Liver (tissue), 9 donors: ENCODE results near the gene RALGAPA2. TPM values are rescaled to one million over a fixed set of nuclear protein-coding genes. Genes with fewer than 3 reads are reported as not detected.

ENCODE experiments used
- DNase-seq: peaks from one replicate; pipeline ENCODE4 v3.0.0-alpha.2; 2017; ENCODE audit warnings: low spot score
- H3K27ac ChIP-seq, 2 donors: one replicate each; pipeline ENCODE4 v1.7.0; 2013; ENCODE audit warnings: inconsistent platforms in 2 of 2, low read length in 2 of 2, control low read depth in 1 of 2, low read depth in 1 of 2, mild to moderate bottlenecking in 1 of 2
- H3K27me3 ChIP-seq, 4 donors: one replicate each; pipeline versions ENCODE4 v1.6.1 to v1.7.0; 2013; ENCODE audit warnings: low read length in 3 of 4, inconsistent platforms in 1 of 4, mild to moderate bottlenecking in 1 of 4, moderate library complexity in 1 of 4; ENCODE audit not compliant: control insufficient read depth in 4 of 4, insufficient read depth in 4 of 4
- H3K36me3 ChIP-seq, 4 donors: one replicate each; pipeline versions ENCODE4 v1.6.1 to v1.7.0; 2013; ENCODE audit warnings: low read length in 3 of 4, mild to moderate bottlenecking in 3 of 4, low read depth in 1 of 4, moderate library complexity in 1 of 4; ENCODE audit not compliant: control insufficient read depth in 4 of 4, insufficient read depth in 3 of 4
- H3K4me1 ChIP-seq, 4 donors: one replicate each; pipeline versions ENCODE4 v1.6.1 to v1.7.0; 2013; ENCODE audit warnings: low read length in 3 of 4, mild to moderate bottlenecking in 3 of 4, moderate library complexity in 1 of 4; ENCODE audit not compliant: control insufficient read depth in 4 of 4, insufficient read depth in 4 of 4
- H3K4me3 ChIP-seq, 3 donors: one replicate each; pipeline versions ENCODE4 v1.6.1 to v1.7.0; 2013; ENCODE audit warnings: low read length in 3 of 3, control low read depth in 1 of 3, low read depth in 1 of 3, mild to moderate bottlenecking in 1 of 3
- H3K9ac ChIP-seq, 2 donors: one replicate each; pipeline ENCODE4 v1.7.0; 2013; ENCODE audit warnings: low read length in 2 of 2, mild to moderate bottlenecking in 2 of 2, moderate library complexity in 2 of 2, control low read depth in 1 of 2, low read depth in 1 of 2
- H3K9me3 ChIP-seq, 4 donors: one replicate each; pipeline versions ENCODE4 v1.6.1 to v1.7.0; 2013; ENCODE audit warnings: low read length in 3 of 4; ENCODE audit not compliant: control insufficient read depth in 4 of 4
- ATF3 ChIP-seq: IDR thresholded peaks from 2 replicates; pipeline ENCODE4 v1.6.1; 2016; ENCODE audit warnings: antibody characterized with exemption
- EGR1 ChIP-seq, 2 donors: IDR thresholded peaks; 2 replicates each; pipeline ENCODE4 v1.6.1; 2016 to 2018; ENCODE audit warnings: antibody characterized with exemption in 2 of 2, low read depth in 2 of 2
- FOXA1 ChIP-seq: IDR thresholded peaks from 2 replicates; pipeline ENCODE4 v1.6.1; 2016; ENCODE audit warnings: antibody characterized with exemption
- FOXA2 ChIP-seq: IDR thresholded peaks from 2 replicates; pipeline ENCODE4 v1.6.1; 2016; ENCODE audit warnings: antibody characterized with exemption
- GABPA ChIP-seq, 2 donors: IDR thresholded peaks in 1 of 2; conservative IDR thresholded peaks in 1 of 2; 2 replicates each; pipeline ENCODE4 v1.6.1; 2016; ENCODE audit warnings: antibody characterized with exemption in 2 of 2, mild to moderate bottlenecking in 1 of 2, moderate library complexity in 1 of 2
- HNF4A ChIP-seq, 2 donors: conservative IDR thresholded peaks; 2 replicates each; pipeline ENCODE4 v1.6.1; 2016; ENCODE audit warnings: antibody characterized with exemption in 2 of 2, mild to moderate bottlenecking in 2 of 2
- HNF4G ChIP-seq: IDR thresholded peaks from 2 replicates; pipeline ENCODE4 v1.6.1; 2016; ENCODE audit warnings: antibody characterized with exemption
- JUND ChIP-seq, 2 donors: IDR thresholded peaks; 2 replicates each; pipeline ENCODE4 v1.6.1; 2016; ENCODE audit warnings: antibody characterized with exemption in 2 of 2
- MAX ChIP-seq: IDR thresholded peaks from 2 replicates; pipeline ENCODE4 v1.6.1; 2016; ENCODE audit warnings: antibody characterized with exemption
- NR2F2 ChIP-seq: IDR thresholded peaks from 2 replicates; pipeline ENCODE4 v1.6.1; 2016; ENCODE audit warnings: antibody characterized with exemption
- RAD21 ChIP-seq, 2 donors: IDR thresholded peaks; 2 replicates each; pipeline ENCODE4 v1.6.1; 2016; ENCODE audit warnings: antibody characterized with exemption in 2 of 2, mild to moderate bottlenecking in 2 of 2
- REST ChIP-seq: IDR thresholded peaks from 2 replicates; pipeline ENCODE4 v1.6.1; 2016; ENCODE audit warnings: antibody characterized with exemption, mild to moderate bottlenecking
- RXRA ChIP-seq, 2 donors: IDR thresholded peaks; 2 replicates each; pipeline ENCODE4 v1.6.1; 2017 to 2018; ENCODE audit warnings: antibody characterized with exemption in 2 of 2, mild to moderate bottlenecking in 1 of 2
- SP1 ChIP-seq: IDR thresholded peaks from 2 replicates; pipeline ENCODE4 v1.6.1; 2018; ENCODE audit warnings: antibody characterized with exemption, mild to moderate bottlenecking
- TAF1 ChIP-seq: conservative IDR thresholded peaks from 2 replicates; pipeline ENCODE4 v1.6.1; 2016; ENCODE audit warnings: antibody characterized with exemption, mild to moderate bottlenecking
- YY1 ChIP-seq: IDR thresholded peaks from 2 replicates; pipeline ENCODE4 v1.6.1; 2016; ENCODE audit warnings: antibody characterized with exemption, mild to moderate bottlenecking
- ZBTB33 ChIP-seq: IDR thresholded peaks from 2 replicates; pipeline ENCODE4 v1.6.1; 2016; ENCODE audit warnings: antibody characterized with exemption
- WGBS: extraction: QIAGEN DNeasy Blood & Tissue Kit; methylation state at CpG from one replicate; pipeline ENCODE4 v1.1.7; 2013; 5-methylcytosine and 5-hydroxymethylcytosine counted together
- polyA plus RNA-seq, 2 donors: library from polyadenylated mRNA; stranded (reverse) in 1 of 2; unstranded in 1 of 2; fragments of 200-250 nt in 1 of 2; fragments of >200 nt in 1 of 2; fragmentation: Nextera tagmentation in 1 of 2; extraction: Ambion mirVana in 1 of 2; gene quantifications; one replicate each; pipeline versions ENCODE4 v1.2.1 to v1.2.3, GENCODE V29; 2013 to 2015
- total RNA-seq, 2 donors: library from RNA; depleted of rRNA; stranded (reverse); fragments of >200 nt; gene quantifications; one replicate each; pipeline ENCODE4 v1.2.3, GENCODE V29; 2014
- donor health status: healthy.
- donor health status: healthy.
- donor health status: healthy.
- donor health status: healthy.
- donor health status: healthy.

The RALGAPA2 gene
- total and polyA plus RNA-seq, 4 donors: 14.8 to 89.9 (median 25.1) TPM

- no peaks in the 10 kb centered on the region for H3K27me3 ChIP-seq
- peaks cover 6 to 64% (median 46%) of the 10 kb centered on the region in 4 donors for H3K36me3 ChIP-seq
Measured at GRCh38 chr20:20635006-20635405, 77.4 kb downstream of the RALGAPA2 start.

GRCh38 chr20:20632644-20633043 is 79.8 kb downstream of the RALGAPA2 start:
- no peak overlapping the region for H3K4me3 ChIP-seq
- TF ChIP-seq FOXA2 (no peak), NR2F2 (no peak), FOXA1 (no peak), ZBTB33 (no peak), SP1 (no peak)
- H3K27me3 ChIP-seq: no peaks in the 10 kb centered on the region
- no peak for DNase-seq
- 86% methylated on average over 2 of the region's 2 CpGs for WGBS
- no peaks in the 10 kb centered on the region for H3K4me1 ChIP-seq
- peaks cover 13 to 66% (median 43%) of the 10 kb centered on the region in 4 donors for H3K36me3 ChIP-seq
- H3K27ac ChIP-seq: no peak overlapping the region
- no peaks in the 10 kb centered on the region for H3K9me3 ChIP-seq
- H3K9ac ChIP-seq: no peak overlapping the region

More at GRCh38 chr20:20635006-20635405, 77.4 kb downstream of the RALGAPA2 start:
- Histone ChIP-seq H3K27ac (no peak overlapping the region), H3K9ac (no peak overlapping the region), H3K9me3 (no peaks in the 10 kb centered on the region), H3K4me1 (no peaks in the 10 kb centered on the region), H3K4me3 (no peak overlapping the region)
- 93% methylated on average over 2 of the region's 2 CpGs for WGBS
- DNase-seq: no peak
- TF ChIP-seq HNF4A (conservative IDR thresholded peaks at IDR 0.05): no peak
- TF ChIP-seq FOXA2: no peak
- TF ChIP-seq ATF3: no peak
- no peak for TF ChIP-seq HNF4G
- TF ChIP-seq EGR1 (IDR thresholded peaks at IDR 0.05; ENCODE audit: low read depth in 2 of 2): no peak
- TF ChIP-seq SP1: no peak
- no peak for TF ChIP-seq JUND (IDR thresholded peaks at IDR 0.05)
- no peak for TF ChIP-seq NR2F2
- no peak for TF ChIP-seq TAF1
- no peak for TF ChIP-seq RAD21 (IDR thresholded peaks at IDR 0.05)
- TF ChIP-seq RXRA (IDR thresholded peaks at IDR 0.05): no peak
- no peak for TF ChIP-seq MAX
- no peak for TF ChIP-seq YY1
- TF ChIP-seq FOXA1: no peak

- Histone ChIP-seq H3K36me3 (peaks cover 17 to 75% (median 52%) of the 10 kb centered on the region in 4 donors), H3K9ac (no peak overlapping the region), H3K9me3 (no peaks in the 10 kb centered on the region), H3K4me3 (no peak overlapping the region), H3K27me3 (no peaks in the 10 kb centered on the region), H3K4me1 (no peaks in the 10 kb centered on the region), H3K27ac (no peak overlapping the region)
- WGBS: 96% methylated on average over 4 of the region's 4 CpGs
- TF ChIP-seq FOXA1 (no peak), HNF4A (conservative IDR thresholded peaks at IDR 0.05) (no peak), RXRA (IDR thresholded peaks at IDR 0.05) (no peak), SP1 (no peak), REST (no peak), TAF1 (no peak), GABPA (IDR thresholded peaks at IDR 0.05 in 1 of 2, conservative IDR thresholded peaks at IDR 0.05 in 1 of 2) (no peak)
- DNase-seq: no peak
Measured at GRCh38 chr20:20630551-20630950, 81.9 kb downstream of the RALGAPA2 start.
